ENCODE results near the gene SH2D4B. TPM values are rescaled to one million over a fixed set of nuclear protein-coding genes. Genes with fewer than 3 reads are reported as not detected.
A peak's percentile ranks its signal among the peaks of the same experiment; 100 is the strongest.

SH2D4B gene
- total RNA-seq, 8 experiments from 2014 or later = 0.14 to 1.1 (median 0.29) TPM

GRCh38 chr10:80579181-80579763 lies 41.6 kb downstream of the SH2D4B start:
- Histone ChIP-seq H3K27ac (no peak overlapping the region), H3K4me1 (replicated peaks in 1 of 2) (peaks cover 0 to 8% of the 10 kb centered on the region in 2 donors), H3K4me3 (no peak overlapping the region)
- in situ Hi-C loops (cut with MboI; ENCODE audit: low pct_unique_long_range_greater_than_20kb in 2 of 9, low sequenced_read_pairs in 9 of 9, unreplicated experiment in 9 of 9) = no loop called here
- ATAC-seq (replicated peaks in 6 of 8) = peak in 3 of 8 experiments; percentile 37 to 85 (median 69)
- WGBS, 10 experiments = 0 to 66% (median 34%) methylated on average over 2 to 5 of the region's 5 CpGs; no CpG with 5 or more reads in 1 of the 10 experiments

GRCh38 chr10:80579849-80580637 lies 42.3 kb downstream of the SH2D4B start:
- Histone ChIP-seq H3K4me1 (replicated peaks in 1 of 2) (peaks cover 0 to 8% of the 10 kb centered on the region in 2 donors), H3K4me3 (no peak overlapping the region), H3K27ac (no peak overlapping the region)
- WGBS, 10 experiments = 32 to 100% (median 81%) methylated on average over 1 to 5 of the region's 5 CpGs; no CpG with 5 or more reads in 1 of the 10 experiments
- in situ Hi-C loops (cut with MboI; ENCODE audit: low pct_unique_long_range_greater_than_20kb in 2 of 9, low sequenced_read_pairs in 9 of 9, unreplicated experiment in 9 of 9) = no loop called here
- ATAC-seq (replicated peaks in 6 of 8) = peak in 1 of 8 experiments; percentile 9

GRCh38 chr10:80580638-80581468 lies 43.2 kb downstream of the SH2D4B start:
- in situ Hi-C loops (cut with MboI; ENCODE audit: low pct_unique_long_range_greater_than_20kb in 2 of 9, low sequenced_read_pairs in 9 of 9, unreplicated experiment in 9 of 9) = no loop called here
- H3K27ac ChIP-seq = no peak overlapping the region
- no peak for ATAC-seq (replicated peaks in 6 of 8)
- H3K4me3 ChIP-seq = no peak overlapping the region
- H3K4me1 ChIP-seq (replicated peaks in 1 of 2) = peaks cover 0 to 8% of the 10 kb centered on the region in 2 donors
- WGBS, 10 experiments = 47 to 97% (median 84%) methylated on average over 1 to 6 of the region's 7 CpGs; no CpG with 5 or more reads in 2 of the 10 experiments

GRCh38 chr10:80581469-80581835 lies 43.8 kb downstream of the SH2D4B start:
- no peak for ATAC-seq (replicated peaks in 6 of 8)
- peaks cover 0 to 8% of the 10 kb centered on the region in 2 donors for H3K4me1 ChIP-seq (replicated peaks in 1 of 2)
- H3K4me3 ChIP-seq = no peak overlapping the region
- no peak overlapping the region for H3K27ac ChIP-seq
- in situ Hi-C loops (cut with MboI; ENCODE audit: low pct_unique_long_range_greater_than_20kb in 2 of 9, low sequenced_read_pairs in 9 of 9, unreplicated experiment in 9 of 9) = no loop called here
- 14 to 100% (median 80%) methylated on average over 1 to 3 of the region's 5 CpGs; no CpG with 5 or more reads in 2 of the 10 experiments for WGBS, 10 experiments

- WGBS, 10 experiments = 0 to 100% (median 48%) methylated on average over 1 of the region's 3 CpGs; no CpG with 5 or more reads in 4 of the 10 experiments
- peak in 4 of 8 experiments; percentile 36 to 82 (median 70) for ATAC-seq (replicated peaks in 6 of 8)
- peaks cover 0 to 8% of the 10 kb centered on the region in 2 donors for H3K4me1 ChIP-seq (replicated peaks in 1 of 2)
- H3K4me3 ChIP-seq = no peak overlapping the region
- in situ Hi-C loops (cut with MboI; ENCODE audit: low pct_unique_long_range_greater_than_20kb in 2 of 9, low sequenced_read_pairs in 9 of 9, unreplicated experiment in 9 of 9) = no loop called here
- no peak overlapping the region for H3K27ac ChIP-seq
Observed at GRCh38 chr10:80582286-80582960, 44.7 kb downstream of the SH2D4B start.

- ATAC-seq (replicated peaks in 6 of 8) = no peak
- Histone ChIP-seq H3K4me3 (no peak overlapping the region), H3K27ac (no peak overlapping the region), H3K4me1 (replicated peaks in 1 of 2) (peaks cover 0 to 8% of the 10 kb centered on the region in 2 donors)
- in situ Hi-C loops (cut with MboI; ENCODE audit: low pct_unique_long_range_greater_than_20kb in 2 of 9, low sequenced_read_pairs in 9 of 9, unreplicated experiment in 9 of 9) = no loop called here
- 13 to 100% (median 80%) methylated on average over 1 of the region's 1 CpG; no CpG with 5 or more reads in 1 of the 10 experiments for WGBS, 10 experiments
Observed at GRCh38 chr10:80583685-80584084, 46.0 kb downstream of the SH2D4B start.

- Histone ChIP-seq H3K4me1 (replicated peaks in 1 of 2) (peaks cover 0 to 8% of the 10 kb centered on the region in 2 donors), H3K27ac (no peak overlapping the region), H3K4me3 (no peak overlapping the region)
- WGBS, 10 experiments = 80% methylated on average over 2 of the region's 23 CpGs; no CpG with 5 or more reads in 8 of the 10 experiments
- no peak for ATAC-seq (replicated peaks in 6 of 8)
- in situ Hi-C loops (cut with MboI; ENCODE audit: low pct_unique_long_range_greater_than_20kb in 2 of 9, low sequenced_read_pairs in 9 of 9, unreplicated experiment in 9 of 9) = no loop called here
Observed at GRCh38 chr10:80585812-80586211, 48.1 kb downstream of the SH2D4B start.

GRCh38 chr10:80588546-80588945 lies 50.8 kb downstream of the SH2D4B start:
- in situ Hi-C loops (cut with MboI; ENCODE audit: low pct_unique_long_range_greater_than_20kb in 2 of 9, low sequenced_read_pairs in 9 of 9, unreplicated experiment in 9 of 9) = no loop called here
- ATAC-seq (replicated peaks in 6 of 8) = peak in 3 of 8 experiments; percentile 22 to 62 (median 59)
- WGBS, 10 experiments = 20 to 87% (median 67%) methylated on average over 2 to 5 of the region's 10 CpGs; no CpG with 5 or more reads in 4 of the 10 experiments

GRCh38 chr10:80589726-80590373 lies 52.1 kb downstream of the SH2D4B start:
- in situ Hi-C loops (cut with MboI; ENCODE audit: low pct_unique_long_range_greater_than_20kb in 2 of 9, low sequenced_read_pairs in 9 of 9, unreplicated experiment in 9 of 9) = no loop called here
- Histone ChIP-seq H3K27ac (no peak overlapping the region), H3K4me1 (replicated peaks in 1 of 2) (no peaks in the 10 kb centered on the region), H3K4me3 (no peak overlapping the region)
- peak in 1 of 8 experiments; percentile 20 for ATAC-seq (replicated peaks in 6 of 8)
- WGBS, 10 experiments = 0 to 94% (median 60%) methylated on average over 1 to 4 of the region's 5 CpGs; no CpG with 5 or more reads in 3 of the 10 experiments

More at GRCh38 chr10:80588546-80588945, 50.8 kb downstream of the SH2D4B start:
- H3K27ac ChIP-seq = no peak overlapping the region
- no peak overlapping the region for H3K4me3 ChIP-seq
- no peaks in the 10 kb centered on the region for H3K4me1 ChIP-seq (replicated peaks in 1 of 2)

GRCh38 chr10:80590585-80591125 lies 53.0 kb downstream of the SH2D4B start:
- ATAC-seq (replicated peaks in 6 of 8) = no peak
- in situ Hi-C loops (cut with MboI; ENCODE audit: low pct_unique_long_range_greater_than_20kb in 2 of 9, low sequenced_read_pairs in 9 of 9, unreplicated experiment in 9 of 9) = no loop called here
- Histone ChIP-seq H3K4me3 (no peak overlapping the region), H3K4me1 (replicated peaks in 1 of 2) (no peaks in the 10 kb centered on the region), H3K27ac (no peak overlapping the region)
- 42 to 100% (median 100%) methylated on average over 1 to 3 of the region's 3 CpGs; no CpG with 5 or more reads in 1 of the 10 experiments for WGBS, 10 experiments

- Histone ChIP-seq H3K4me3 (no peak overlapping the region), H3K4me1 (replicated peaks in 1 of 2) (no peaks in the 10 kb centered on the region), H3K27ac (no peak overlapping the region)
- in situ Hi-C loops (cut with MboI; ENCODE audit: low pct_unique_long_range_greater_than_20kb in 2 of 9, low sequenced_read_pairs in 9 of 9, unreplicated experiment in 9 of 9) = no loop called here
- ATAC-seq (replicated peaks in 6 of 8) = peak in 3 of 8 experiments; percentile 50 to 80 (median 68)
- 33 to 87% (median 71%) methylated on average over 4 to 13 of the region's 15 CpGs; no CpG with 5 or more reads in 1 of the 10 experiments for WGBS, 10 experiments
Observed at GRCh38 chr10:80596391-80597257, 58.9 kb downstream of the SH2D4B start.
